Activated CD4-positive, CD25-positive, alpha-beta regulatory T cell treated with anti-CD3 and anti-CD28 coated beads, Interleukin-2, amount 50 U/mL, for 16 hours (primary cell): ENCODE measurements around the gene TM9SF3.

Experiments used
- DNase-seq: peaks from one replicate; pipeline ENCODE4 v3.0.0-alpha.2; 2020; ENCODE audit warnings: low read depth, low spot score

The TM9SF3 gene

DNA sequence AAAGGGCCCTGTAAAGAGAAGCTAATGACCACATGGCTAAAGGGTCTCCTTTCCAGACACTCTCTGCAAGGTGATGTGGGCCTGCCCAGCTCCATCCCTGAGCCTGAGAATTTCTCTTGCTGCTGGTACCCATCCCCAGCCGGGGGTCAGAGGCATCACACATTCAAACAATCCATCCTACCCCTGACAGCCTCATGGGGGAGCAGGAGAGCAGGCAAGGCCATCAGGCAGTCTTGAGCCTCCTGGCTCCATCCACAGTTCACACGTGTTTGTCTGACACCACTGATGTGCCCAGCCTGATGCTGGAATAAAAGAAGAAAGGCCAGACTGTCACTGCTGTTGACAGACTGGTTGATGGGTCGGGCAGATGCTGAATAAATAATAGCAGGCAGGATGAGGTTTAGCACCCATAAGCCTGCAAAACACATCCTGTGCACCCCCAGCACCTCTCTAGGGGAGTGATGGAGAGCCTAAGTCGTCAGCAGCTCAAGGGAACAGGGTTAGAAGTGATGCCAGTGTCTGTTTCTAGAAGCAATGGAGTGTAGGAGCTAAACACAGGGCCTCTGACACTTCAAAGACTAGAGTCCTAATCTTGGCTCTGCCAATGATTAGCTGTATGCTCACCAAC, 116.6 kb downstream of the TM9SF3 start:
- DNase-seq = no peak

DNA sequence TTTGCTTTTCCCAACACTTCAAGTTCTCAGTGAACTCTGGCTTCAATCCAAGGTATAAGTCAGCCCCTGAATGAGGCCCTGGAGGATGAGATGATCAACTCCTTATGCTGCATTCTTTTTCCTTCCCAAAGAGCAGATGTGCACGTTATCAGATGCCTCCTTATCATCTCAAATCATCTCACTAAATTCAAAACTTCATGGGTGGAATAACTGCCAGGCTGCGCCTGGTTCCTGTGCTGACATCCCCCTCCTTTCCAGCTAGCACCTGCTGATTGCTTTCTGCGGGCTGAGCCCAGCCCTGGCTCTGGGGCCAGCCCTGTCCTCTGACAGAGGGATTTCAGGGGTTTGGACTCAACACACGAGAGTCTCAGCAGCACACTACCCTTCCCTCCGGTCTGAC, 118.0 kb downstream of the TM9SF3 start:
- DNase-seq = no peak
